Uterus (tissue), 2 donors: ENCODE results near the gene GNGT1.

ENCODE experiments used
- CTCF ChIP-seq, 4 experiments: fragments of 200-600 bp in 2 of 4; fragments of 450-650 bp in 2 of 4; sonication (generic) in 2 of 4; IDR thresholded peaks; one replicate each; pipeline ENCODE4 v1.5.1; 2016 to 2019; ENCODE audit warnings: antibody characterized with exemption in 4 of 4, mild to moderate bottlenecking in 2 of 4, moderate library complexity in 1 of 4
- POLR2A ChIP-seq, 2 donors: fragments of 450-650 bp; IDR thresholded peaks; one replicate each; pipeline ENCODE4 v1.6.1; 2016; ENCODE audit warnings: antibody characterized with exemption in 2 of 2, mild to moderate bottlenecking in 1 of 2, moderate library complexity in 1 of 2

- no peak for TF ChIP-seq POLR2A (IDR thresholded peaks at IDR 0.05)
- no peak for TF ChIP-seq CTCF (IDR thresholded peaks at IDR 0.05)
These were observed 17.1 kb upstream of the GNGT1 start for GRCh38 chr7:93889261-93889660.
